Neural cell (in vitro differentiated cells): Measurements from ENCODE around the gene LAP3. TPM values are rescaled to one million over a fixed set of nuclear protein-coding genes. Genes with fewer than 3 reads are reported as not detected.
A peak's percentile ranks its signal among the peaks of the same experiment; 100 is the strongest.

ENCODE experiments used
- H2AFZ ChIP-seq: fragments of 200-600, 300-800 bp; sonication (generic), shearing (Covaris generic); 2 replicates; pipeline ENCODE4 v1.6.0; 2014; ENCODE audit warnings: low read depth, mild to moderate bottlenecking, antibody characterized with exemption, low read length, moderate library complexity
- H3F3A ChIP-seq: fragments of 200-600 bp; shearing (Covaris generic); 2 replicates; pipeline ENCODE4 v1.6.1; 2016; ENCODE audit warnings: mild to moderate bottlenecking, moderate library complexity, mixed read lengths, antibody characterized with exemption, low read length; ENCODE audit not compliant: insufficient read depth, poor library complexity, severe bottlenecking
- H3K27ac ChIP-seq: fragments of 200-600, 300-800 bp; sonication (generic), shearing (Covaris generic); 2 replicates; pipeline ENCODE4 v1.5.1; 2014; ENCODE audit warnings: mild to moderate bottlenecking, low read length, moderate library complexity
- H3K27me3 ChIP-seq: fragments of 300-800, 200-600 bp; sonication (generic), shearing (Covaris generic); 2 replicates; pipeline ENCODE4 v1.6.0; 2014; ENCODE audit warnings: mild to moderate bottlenecking, low read depth, low read length, moderate library complexity; ENCODE audit not compliant: insufficient read depth
- H3K36me3 ChIP-seq: fragments of 300-800, 200-600 bp; sonication (generic), shearing (Covaris generic); 2 replicates; pipeline ENCODE4 v1.5.1; 2014; ENCODE audit warnings: mild to moderate bottlenecking, antibody characterized with exemption, low read length, moderate library complexity; ENCODE audit not compliant: insufficient read depth
- H3K4me2 ChIP-seq: fragments of 300-800, 200-600 bp; sonication (generic), shearing (Covaris generic); 2 replicates; pipeline ENCODE4 v1.6.0; 2014; ENCODE audit warnings: mild to moderate bottlenecking, low read length
- H3K4me3 ChIP-seq: fragments of 300-800, 200-600 bp; sonication (generic), shearing (Covaris generic); 2 replicates; pipeline ENCODE4 v1.5.1; 2014; ENCODE audit warnings: mild to moderate bottlenecking, low read length, moderate library complexity
- H3K79me2 ChIP-seq: fragments of 200-600 bp; shearing (Covaris generic); replicated peaks from 2 replicates; pipeline ENCODE4 v1.6.0; 2014; ENCODE audit warnings: mild to moderate bottlenecking, low read length, moderate library complexity; ENCODE audit not compliant: insufficient read depth
- H3K9ac ChIP-seq: fragments of 300-800, 200-600 bp; sonication (generic), shearing (Covaris generic); 2 replicates; pipeline ENCODE4 v1.6.1; 2016; ENCODE audit warnings: mild to moderate bottlenecking, low read length, mixed read lengths
- H3K9me2 ChIP-seq: fragments of 200-600 bp; shearing (Covaris generic); 2 replicates; pipeline ENCODE4 v1.6.1; 2016; ENCODE audit warnings: mild to moderate bottlenecking, low read length, mixed read lengths; ENCODE audit not compliant: insufficient read depth
- H3K9me3 ChIP-seq: fragments of 200-600, 300-800 bp; sonication (generic), shearing (Covaris generic); 2 replicates; pipeline ENCODE4 v1.6.1; 2016; ENCODE audit warnings: mild to moderate bottlenecking, mixed run types, low read length, moderate library complexity, mixed read lengths
- H4K20me1 ChIP-seq: fragments of 200-600 bp; shearing (Covaris generic); 2 replicates; pipeline ENCODE4 v1.6.1; 2016; ENCODE audit warnings: mild to moderate bottlenecking, mixed run types; ENCODE audit not compliant: insufficient read depth
- EP300 ChIP-seq: fragments of 450-650 bp; conservative IDR thresholded peaks from 2 replicates; pipeline ENCODE4 v1.6.1; 2014; ENCODE audit warnings: antibody characterized with exemption, mild to moderate bottlenecking, moderate library complexity; ENCODE audit not compliant: poor library complexity, severe bottlenecking
- EZH2 ChIP-seq: fragments of 200-600, 300-800 bp; shearing (Covaris generic), sonication (generic); IDR thresholded peaks from 2 replicates; pipeline ENCODE4 v1.6.1; 2014; ENCODE audit warnings: antibody characterized with exemption, low read length, borderline replicate concordance, mild to moderate bottlenecking; ENCODE audit not compliant: insufficient read depth, poor library complexity, severe bottlenecking
- MXI1 ChIP-seq: fragments of 450-650 bp; conservative IDR thresholded peaks from 2 replicates; pipeline ENCODE4 v1.6.1; 2014; ENCODE audit warnings: antibody characterized with exemption, mild to moderate bottlenecking; ENCODE audit not compliant: poor library complexity, severe bottlenecking
- POLR2AphosphoS5 ChIP-seq: IDR thresholded peaks from 2 replicates; pipeline ENCODE4 v1.6.1; 2012
- RAD21 ChIP-seq: fragments of 450-650 bp; conservative IDR thresholded peaks from 2 replicates; pipeline ENCODE4 v1.6.1; 2014; ENCODE audit warnings: antibody characterized with exemption, mild to moderate bottlenecking, moderate library complexity
- SMC3 ChIP-seq: fragments of 450-650 bp; conservative IDR thresholded peaks from 2 replicates; pipeline ENCODE4 v1.6.1; 2014; ENCODE audit warnings: antibody characterized with exemption, mild to moderate bottlenecking, moderate library complexity; ENCODE audit not compliant: poor library complexity
- TAF1 ChIP-seq: IDR thresholded peaks from 2 replicates; pipeline ENCODE4 v1.6.1; 2012; ENCODE audit warnings: low read depth
- polyA plus RNA-seq: library from polyadenylated mRNA; depleted of rRNA; stranded (reverse); fragments of >200 nt; gene quantifications from 2 replicates; pipeline ENCODE4 v1.2.3, GENCODE V29; 2014
- TF ChIP-seq, protein P1 (sequence below): fragments of 450-650 bp; IDR thresholded peaks from 2 replicates; pipeline ENCODE4 v1.5.1; 2014; ENCODE audit warnings: antibody characterized with exemption, mild to moderate bottlenecking, moderate library complexity; ENCODE audit not compliant: poor library complexity, severe bottlenecking
- TF ChIP-seq, protein P2 (sequence below): IDR thresholded peaks from 2 replicates; pipeline ENCODE4 v1.6.1; 2012; ENCODE audit warnings: borderline replicate concordance

Gene LAP3
- polyA plus RNA-seq, 1 donor from 2014 or later, result 36.9 TPM

DNA sequence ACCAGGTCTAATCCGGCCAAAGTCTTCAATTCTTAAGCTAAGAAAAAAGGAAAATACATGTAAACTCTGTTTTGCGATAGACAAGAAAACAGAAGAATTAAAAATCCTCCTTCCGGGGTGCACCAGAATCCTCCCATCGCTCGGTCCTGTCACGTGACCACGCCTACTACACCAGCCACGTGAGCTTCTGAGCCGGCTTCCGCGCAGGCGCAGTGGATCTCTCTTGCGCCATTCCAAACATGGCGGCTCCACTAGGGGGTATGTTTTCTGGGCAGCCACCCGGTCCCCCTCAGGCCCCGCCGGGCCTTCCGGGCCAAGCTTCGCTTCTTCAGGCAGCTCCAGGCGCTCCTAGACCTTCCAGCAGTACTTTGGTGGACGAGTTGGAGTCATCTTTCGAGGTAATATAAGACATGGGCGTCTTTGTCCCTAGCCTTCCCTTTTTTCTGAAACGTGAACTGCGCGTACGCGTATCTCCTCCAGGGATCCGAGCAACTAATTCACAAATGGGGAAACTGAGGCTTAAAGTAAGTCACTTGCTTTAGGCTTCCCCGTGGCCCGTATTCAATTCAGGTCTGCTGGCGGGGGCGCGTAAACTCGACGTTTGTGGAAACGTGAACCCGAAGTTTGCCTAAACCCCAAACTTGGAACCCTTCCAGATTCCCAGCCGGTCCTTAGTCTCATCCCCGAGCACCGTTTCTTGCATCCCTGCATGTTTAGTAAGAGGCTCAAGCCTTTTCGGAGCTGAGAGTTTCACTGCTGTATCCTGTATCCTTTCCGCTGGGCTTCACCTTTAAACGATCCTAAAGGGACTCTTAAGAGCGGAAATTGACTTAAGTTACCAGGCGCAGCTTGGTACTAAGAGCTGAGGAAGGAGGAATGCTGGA lies 37.7 kb downstream of the LAP3 start, which contains the start of gene MED28 (continued):
- TF ChIP-seq, protein P1, sequence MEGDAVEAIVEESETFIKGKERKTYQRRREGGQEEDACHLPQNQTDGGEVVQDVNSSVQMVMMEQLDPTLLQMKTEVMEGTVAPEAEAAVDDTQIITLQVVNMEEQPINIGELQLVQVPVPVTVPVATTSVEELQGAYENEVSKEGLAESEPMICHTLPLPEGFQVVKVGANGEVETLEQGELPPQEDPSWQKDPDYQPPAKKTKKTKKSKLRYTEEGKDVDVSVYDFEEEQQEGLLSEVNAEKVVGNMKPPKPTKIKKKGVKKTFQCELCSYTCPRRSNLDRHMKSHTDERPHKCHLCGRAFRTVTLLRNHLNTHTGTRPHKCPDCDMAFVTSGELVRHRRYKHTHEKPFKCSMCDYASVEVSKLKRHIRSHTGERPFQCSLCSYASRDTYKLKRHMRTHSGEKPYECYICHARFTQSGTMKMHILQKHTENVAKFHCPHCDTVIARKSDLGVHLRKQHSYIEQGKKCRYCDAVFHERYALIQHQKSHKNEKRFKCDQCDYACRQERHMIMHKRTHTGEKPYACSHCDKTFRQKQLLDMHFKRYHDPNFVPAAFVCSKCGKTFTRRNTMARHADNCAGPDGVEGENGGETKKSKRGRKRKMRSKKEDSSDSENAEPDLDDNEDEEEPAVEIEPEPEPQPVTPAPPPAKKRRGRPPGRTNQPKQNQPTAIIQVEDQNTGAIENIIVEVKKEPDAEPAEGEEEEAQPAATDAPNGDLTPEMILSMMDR, result peak; percentile 44

DNA sequence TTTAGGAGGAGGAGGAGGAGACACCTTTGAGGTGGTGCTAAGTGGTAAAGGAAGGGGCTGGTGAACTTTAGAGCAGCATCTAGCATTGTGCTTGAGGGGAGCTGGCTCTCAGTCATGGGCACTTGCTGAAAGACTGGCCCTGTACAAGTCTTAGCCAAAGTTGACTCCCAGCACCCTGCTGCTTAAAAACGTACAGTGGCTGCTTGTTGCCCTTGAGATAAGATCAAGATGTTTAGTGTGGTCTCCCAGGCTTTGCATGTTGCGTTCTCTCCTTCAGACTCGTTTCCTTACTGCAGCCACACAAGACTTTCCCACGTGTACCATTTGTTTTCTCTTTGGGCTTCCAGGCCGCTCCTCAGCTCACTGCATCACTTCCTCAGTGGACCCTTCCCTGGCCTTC lies 39.3 kb downstream of the LAP3 start:
- Histone ChIP-seq H3K36me3 (no peaks in the 10 kb centered on the region), H2AFZ (no peak overlapping the region), H4K20me1 (no peaks in the 10 kb centered on the region), H3K27ac (no peak overlapping the region), H3K4me3 (peak overlapping the region; percentile 41), H3K27me3 (no peaks in the 10 kb centered on the region), H3F3A (no peaks in the 10 kb centered on the region), H3K9me2 (no peaks in the 10 kb centered on the region), H3K9ac (no peak overlapping the region), H3K9me3 (no peaks in the 10 kb centered on the region), H3K4me2 (no peak overlapping the region), H3K79me2 (peaks cover 53% of the 10 kb centered on the region)
- TF ChIP-seq RAD21 (no peak), SMC3 (no peak), TAF1 (no peak), EZH2 (no peak), MXI1 (no peak), EP300 (no peak), POLR2AphosphoS5 (no peak)
- TF ChIP-seq, protein P1, result no peak
- TF ChIP-seq, protein P2, sequence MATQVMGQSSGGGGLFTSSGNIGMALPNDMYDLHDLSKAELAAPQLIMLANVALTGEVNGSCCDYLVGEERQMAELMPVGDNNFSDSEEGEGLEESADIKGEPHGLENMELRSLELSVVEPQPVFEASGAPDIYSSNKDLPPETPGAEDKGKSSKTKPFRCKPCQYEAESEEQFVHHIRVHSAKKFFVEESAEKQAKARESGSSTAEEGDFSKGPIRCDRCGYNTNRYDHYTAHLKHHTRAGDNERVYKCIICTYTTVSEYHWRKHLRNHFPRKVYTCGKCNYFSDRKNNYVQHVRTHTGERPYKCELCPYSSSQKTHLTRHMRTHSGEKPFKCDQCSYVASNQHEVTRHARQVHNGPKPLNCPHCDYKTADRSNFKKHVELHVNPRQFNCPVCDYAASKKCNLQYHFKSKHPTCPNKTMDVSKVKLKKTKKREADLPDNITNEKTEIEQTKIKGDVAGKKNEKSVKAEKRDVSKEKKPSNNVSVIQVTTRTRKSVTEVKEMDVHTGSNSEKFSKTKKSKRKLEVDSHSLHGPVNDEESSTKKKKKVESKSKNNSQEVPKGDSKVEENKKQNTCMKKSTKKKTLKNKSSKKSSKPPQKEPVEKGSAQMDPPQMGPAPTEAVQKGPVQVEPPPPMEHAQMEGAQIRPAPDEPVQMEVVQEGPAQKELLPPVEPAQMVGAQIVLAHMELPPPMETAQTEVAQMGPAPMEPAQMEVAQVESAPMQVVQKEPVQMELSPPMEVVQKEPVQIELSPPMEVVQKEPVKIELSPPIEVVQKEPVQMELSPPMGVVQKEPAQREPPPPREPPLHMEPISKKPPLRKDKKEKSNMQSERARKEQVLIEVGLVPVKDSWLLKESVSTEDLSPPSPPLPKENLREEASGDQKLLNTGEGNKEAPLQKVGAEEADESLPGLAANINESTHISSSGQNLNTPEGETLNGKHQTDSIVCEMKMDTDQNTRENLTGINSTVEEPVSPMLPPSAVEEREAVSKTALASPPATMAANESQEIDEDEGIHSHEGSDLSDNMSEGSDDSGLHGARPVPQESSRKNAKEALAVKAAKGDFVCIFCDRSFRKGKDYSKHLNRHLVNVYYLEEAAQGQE, result no peak
